Renal pelvis (tissue), 4 donors: Measurements from ENCODE around the gene CARD10. TPM values are rescaled to one million over a fixed set of nuclear protein-coding genes. Genes with fewer than 3 reads are reported as not detected.

Source experiments
- DNase-seq: peaks from one replicate; pipeline ENCODE4 v3.0.0-alpha.2; 2013
- polyA plus RNA-seq, 3 donors: library from polyadenylated mRNA; unstranded; fragments of 120-200 nt; gene quantifications; one replicate each; pipeline ENCODE4 v1.2.1, GENCODE V29; 2013; ENCODE audit not compliant: insufficient read length in 3 of 3

The CARD10 gene
- polyA plus RNA-seq, 3 donors, result 23.4 to 29.4 (median 29.2) TPM

- no peak for DNase-seq
Observed at GRCh38 chr22:37442135-37442534, 77.1 kb downstream of the CARD10 start.

- DNase-seq, result no peak
Observed at GRCh38 chr22:37440875-37441274, 78.3 kb downstream of the CARD10 start.

Other genes starting within 250 kb of the CARD10 start
- gene CYTH4, start 236.9 kb downstream of the CARD10 start, polyA plus RNA-seq, result 1 to 10 TPM; 3.6 to 4.7 (median 4.5) TPM
- 1 to 10 TPM; 1.5 to 2.7 (median 1.6) TPM for gene ELFN2, start 91.9 kb downstream of the CARD10 start, polyA plus RNA-seq
- gene MFNG, start 33.0 kb downstream of the CARD10 start, polyA plus RNA-seq, result 10 to 100 TPM in 2 of 3 donors, 1 to 10 TPM in 1; 8.5 to 12.4 (median 11.1) TPM
- gene CDC42EP1, start 41.1 kb upstream of the CARD10 start, polyA plus RNA-seq, result 10 to 100 TPM; 45.0 to 59.7 (median 58.2) TPM
- 10 to 100 TPM; 31.0 to 39.0 (median 37.8) TPM for gene LGALS2, start 60.7 kb upstream of the CARD10 start, polyA plus RNA-seq
- gene GGA1, start 89.4 kb upstream of the CARD10 start, polyA plus RNA-seq, result 10 to 100 TPM; 51.2 to 84.9 (median 79.6) TPM
- 10 to 100 TPM; 18.1 to 19.7 (median 19.5) TPM for gene SH3BP1, start 120.3 kb upstream of the CARD10 start, polyA plus RNA-seq
- 10 to 100 TPM; 14.5 to 19.8 (median 19.0) TPM for gene PDXP, start 139.3 kb upstream of the CARD10 start, polyA plus RNA-seq
- gene LGALS1, start 156.2 kb upstream of the CARD10 start, polyA plus RNA-seq, result 100 to 1,000 TPM; 374 to 538 (median 428) TPM
- 10 to 100 TPM; 21.2 to 23.2 (median 22.4) TPM for gene NOL12, start 166.9 kb upstream of the CARD10 start, polyA plus RNA-seq
- gene TRIOBP, start 177.6 kb upstream of the CARD10 start, polyA plus RNA-seq, result 10 to 100 TPM; 65.9 to 85.7 (median 77.1) TPM